Prostate gland (tissue), 2 donors: ENCODE measurements around the gene INPP5F. TPM values are rescaled to one million over a fixed set of nuclear protein-coding genes. Genes with fewer than 3 reads are reported as not detected.
"Not testable (repeated sequence)": the region's sequence is repeated elsewhere in the genome, so short reads cannot be mapped to it uniquely, and the experiment has no call there.

ENCODE experiments used
- DNase-seq: peaks from one replicate; pipeline ENCODE4 v3.0.0-alpha.2; 2019; ENCODE audit warnings: low spot score
- H3K27ac ChIP-seq, 2 donors: fragments of 200-600 bp; sonication (generic); 2 replicates each; pipeline ENCODE4 v1.5.1; 2017 to 2019
- H3K27me3 ChIP-seq: fragments of 200-600 bp; sonication (generic); replicated peaks from 2 replicates; pipeline ENCODE4 v1.5.1; 2019; ENCODE audit not compliant: insufficient read depth
- H3K36me3 ChIP-seq, 2 donors: fragments of 200-600 bp; sonication (generic); 1 replicate in 1 of 2; 2 replicates in 1 of 2; pipeline versions ENCODE4 v1.5.1 to v1.8.1; 2017 to 2019
- H3K4me1 ChIP-seq: fragments of 200-600 bp; sonication (generic); replicated peaks from 2 replicates; pipeline ENCODE4 v1.5.1; 2019
- H3K4me3 ChIP-seq, 2 donors: fragments of 200-600 bp; sonication (generic); 2 replicates each; pipeline ENCODE4 v1.5.1; 2017 to 2019
- H3K9me3 ChIP-seq: fragments of 200-600 bp; sonication (generic); 2 replicates; pipeline ENCODE4 v1.5.1; 2017
- CTCF ChIP-seq, 4 experiments: fragments of 200-600 bp in 2 of 4; fragments of 450-650 bp in 2 of 4; sonication (generic) in 2 of 4; IDR thresholded peaks; 1 replicate in 3 of 4; 2 replicates in 1 of 4; pipeline ENCODE4 v1.5.1; 2016 to 2019; ENCODE audit warnings: antibody characterized with exemption in 4 of 4, mild to moderate bottlenecking in 2 of 4, moderate library complexity in 2 of 4
- POLR2A ChIP-seq: fragments of 450-650 bp; IDR thresholded peaks from one replicate; pipeline ENCODE4 v1.6.1; 2016; ENCODE audit warnings: antibody characterized with exemption, mild to moderate bottlenecking
- POLR2AphosphoS5 ChIP-seq: sonication (generic); formaldehyde crosslinking; IDR thresholded peaks from one replicate; pipeline ENCODE4 v1.6.1; 2017; ENCODE audit warnings: antibody characterized with exemption
- WGBS: methylation state at CpG from one replicate; pipeline ENCODE4 v1.1.5; 2018; 5-methylcytosine and 5-hydroxymethylcytosine counted together
- intact Hi-C: fragments of 100-400 bp; cut with DNase I; formaldehyde crosslinking; loops from one replicate; pipeline ENCODE4 v1.14.2; 2022
- total RNA-seq, 2 donors: library from RNA; depleted of rRNA; stranded (reverse); fragments of >200 nt; gene quantifications; one replicate each; pipeline ENCODE4 v1.1.0, GENCODE V29; 2016

Gene INPP5F
- total RNA-seq, 2 donors from 2014 or later: 8.6 to 15.9 TPM

DNA sequence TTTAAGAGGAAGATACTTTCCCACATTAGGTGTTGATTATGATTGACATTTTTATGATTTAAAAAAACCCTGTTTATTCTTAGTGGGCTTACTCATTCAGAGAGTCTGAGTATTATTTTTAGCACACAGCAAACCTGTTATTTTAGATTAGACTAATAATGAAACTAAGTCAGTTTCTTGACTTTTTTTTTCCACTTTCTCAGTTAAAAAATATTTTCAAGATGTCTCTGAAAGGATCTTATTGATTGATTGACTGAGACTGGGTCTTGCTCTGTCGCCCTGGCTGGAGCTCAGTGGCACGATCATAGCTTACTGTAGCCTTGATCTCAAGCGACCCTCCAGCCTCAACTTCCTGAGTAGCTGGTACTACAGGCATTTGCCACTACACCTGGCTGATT lies 20.4 kb upstream of the INPP5F start:
- Histone ChIP-seq H3K4me3 (no peak overlapping the region), H3K27ac (no peak overlapping the region), H3K9me3 (no peaks in the 10 kb centered on the region), H3K27me3 (no peaks in the 10 kb centered on the region), H3K4me1 (no peaks in the 10 kb centered on the region), H3K36me3 (no peaks in the 10 kb centered on the region)
- intact Hi-C loops: no loop called here
- WGBS: 90% methylated on average over 3 of the region's 3 CpGs
- no peak for DNase-seq
- TF ChIP-seq POLR2A (no peak), POLR2AphosphoS5 (no peak), CTCF (IDR thresholded peaks at IDR 0.05) (no peak)

GRCh38 chr10:119706521-119707278 lies 19.1 kb upstream of the INPP5F start:
- intact Hi-C loops: no loop called here
- H3K4me1 ChIP-seq: no peaks in the 10 kb centered on the region
- WGBS: 78% methylated on average over 7 of the region's 7 CpGs
- no peak overlapping the region for H3K27ac ChIP-seq
- H3K36me3 ChIP-seq: no peaks in the 10 kb centered on the region
- no peak for DNase-seq
- H3K27me3 ChIP-seq: no peaks in the 10 kb centered on the region
- TF ChIP-seq POLR2A: no peak
- no peak for TF ChIP-seq CTCF (IDR thresholded peaks at IDR 0.05)
- no peak for TF ChIP-seq POLR2AphosphoS5
- H3K9me3 ChIP-seq: no peaks in the 10 kb centered on the region
- no peak overlapping the region for H3K4me3 ChIP-seq

GRCh38 chr10:119707331-119707730 lies 18.5 kb upstream of the INPP5F start:
- H3K4me1 ChIP-seq, H3K36me3 ChIP-seq, intact Hi-C loops, DNase-seq, H3K27me3 ChIP-seq, H3K4me3 ChIP-seq, H3K27ac ChIP-seq, H3K9me3 ChIP-seq: not testable (repeated sequence)
- WGBS: 78% methylated on average over 5 of the region's 5 CpGs

GRCh38 chr10:119710935-119711334 lies 14.9 kb upstream of the INPP5F start:
- H3K4me3 ChIP-seq, H3K27ac ChIP-seq, H3K4me1 ChIP-seq, H3K27me3 ChIP-seq, intact Hi-C loops, DNase-seq, H3K9me3 ChIP-seq, H3K36me3 ChIP-seq: not testable (repeated sequence)
- WGBS: 94% methylated on average over 1 of the region's 1 CpG

GRCh38 chr10:119713744-119714483 lies 11.9 kb upstream of the INPP5F start:
- H3K27me3 ChIP-seq: no peaks in the 10 kb centered on the region
- no peaks in the 10 kb centered on the region for H3K36me3 ChIP-seq
- H3K9me3 ChIP-seq: no peaks in the 10 kb centered on the region
- no peaks in the 10 kb centered on the region for H3K4me1 ChIP-seq
- TF ChIP-seq CTCF (IDR thresholded peaks at IDR 0.05): no peak
- TF ChIP-seq POLR2AphosphoS5: no peak
- no peak for TF ChIP-seq POLR2A
- DNase-seq: no peak
- no peak overlapping the region for H3K4me3 ChIP-seq
- H3K27ac ChIP-seq: no peak overlapping the region
- intact Hi-C loops: no loop called here
- 60% methylated on average over 7 of the region's 7 CpGs for WGBS

DNA sequence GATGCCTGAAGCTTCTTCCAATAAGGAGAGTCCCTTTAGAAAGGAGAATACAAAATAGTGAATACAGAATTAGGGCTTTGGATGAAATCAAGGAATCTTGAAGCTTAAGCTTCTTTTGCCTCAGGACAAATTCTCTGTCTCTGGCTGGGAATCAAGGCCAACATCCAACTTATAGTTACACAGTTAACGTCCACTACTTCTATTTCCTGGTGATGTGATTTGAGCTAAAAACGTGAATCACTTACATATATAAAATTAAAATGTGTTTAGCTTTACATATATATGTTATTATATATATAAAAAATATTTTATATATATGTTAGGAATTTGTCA lies 11.4 kb upstream of the INPP5F start:
- no peaks in the 10 kb centered on the region for H3K9me3 ChIP-seq
- H3K4me1 ChIP-seq: no peaks in the 10 kb centered on the region
- H3K4me3 ChIP-seq: no peak overlapping the region
- no peaks in the 10 kb centered on the region for H3K36me3 ChIP-seq
- no peaks in the 10 kb centered on the region for H3K27me3 ChIP-seq
- H3K27ac ChIP-seq: no peak overlapping the region
- 51% methylated on average over 2 of the region's 2 CpGs for WGBS
- TF ChIP-seq CTCF (IDR thresholded peaks at IDR 0.05) (no peak), POLR2AphosphoS5 (no peak), POLR2A (no peak)
- intact Hi-C loops: no loop called here
- DNase-seq: no peak
